ENCODE measurements around the gene LCOR. TPM values are rescaled to one million over a fixed set of nuclear protein-coding genes. Genes with fewer than 3 reads are reported as not detected.

LCOR gene
- total RNA-seq, 4 donors from 2014 or later: 7.7 to 2,027 (median 132) TPM

DNA sequence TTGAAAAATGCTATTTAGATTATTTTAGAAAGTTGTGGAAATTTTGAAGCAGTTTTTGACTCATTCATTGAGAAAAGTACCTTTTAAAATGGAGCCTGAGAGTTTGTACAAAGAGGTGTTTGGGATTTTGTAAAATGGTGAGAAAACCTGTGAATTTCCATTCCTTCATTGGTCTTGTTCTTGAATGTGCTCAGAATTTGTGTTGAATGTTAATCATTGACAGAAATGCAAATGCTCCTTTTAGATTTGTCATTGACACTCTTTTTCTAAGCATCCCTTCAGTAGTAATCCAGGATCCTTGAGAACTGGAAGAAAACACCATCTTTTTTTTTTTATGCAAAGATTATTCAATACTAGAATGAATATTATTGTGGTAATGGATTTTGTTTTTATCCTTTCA is 74.8 kb downstream of the LCOR start:
- no peak for DNase-seq
- Histone ChIP-seq H3K27me3 (no peaks in the 10 kb centered on the region), H3K4me3 (no peak overlapping the region), H3K36me3 (no peaks in the 10 kb centered on the region), H3K9me3 (no peaks in the 10 kb centered on the region), H3K4me1 (no peaks in the 10 kb centered on the region), H3K27ac (no peak overlapping the region)
- TF ChIP-seq, protein P1, sequence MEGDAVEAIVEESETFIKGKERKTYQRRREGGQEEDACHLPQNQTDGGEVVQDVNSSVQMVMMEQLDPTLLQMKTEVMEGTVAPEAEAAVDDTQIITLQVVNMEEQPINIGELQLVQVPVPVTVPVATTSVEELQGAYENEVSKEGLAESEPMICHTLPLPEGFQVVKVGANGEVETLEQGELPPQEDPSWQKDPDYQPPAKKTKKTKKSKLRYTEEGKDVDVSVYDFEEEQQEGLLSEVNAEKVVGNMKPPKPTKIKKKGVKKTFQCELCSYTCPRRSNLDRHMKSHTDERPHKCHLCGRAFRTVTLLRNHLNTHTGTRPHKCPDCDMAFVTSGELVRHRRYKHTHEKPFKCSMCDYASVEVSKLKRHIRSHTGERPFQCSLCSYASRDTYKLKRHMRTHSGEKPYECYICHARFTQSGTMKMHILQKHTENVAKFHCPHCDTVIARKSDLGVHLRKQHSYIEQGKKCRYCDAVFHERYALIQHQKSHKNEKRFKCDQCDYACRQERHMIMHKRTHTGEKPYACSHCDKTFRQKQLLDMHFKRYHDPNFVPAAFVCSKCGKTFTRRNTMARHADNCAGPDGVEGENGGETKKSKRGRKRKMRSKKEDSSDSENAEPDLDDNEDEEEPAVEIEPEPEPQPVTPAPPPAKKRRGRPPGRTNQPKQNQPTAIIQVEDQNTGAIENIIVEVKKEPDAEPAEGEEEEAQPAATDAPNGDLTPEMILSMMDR (IDR thresholded peaks at IDR 0.05): no peak
- no peak for TF ChIP-seq POLR2A (IDR thresholded peaks at IDR 0.05)
- intact Hi-C loops (cut with DNase I; ENCODE audit: low total_unique reads): no loop called here

DNA sequence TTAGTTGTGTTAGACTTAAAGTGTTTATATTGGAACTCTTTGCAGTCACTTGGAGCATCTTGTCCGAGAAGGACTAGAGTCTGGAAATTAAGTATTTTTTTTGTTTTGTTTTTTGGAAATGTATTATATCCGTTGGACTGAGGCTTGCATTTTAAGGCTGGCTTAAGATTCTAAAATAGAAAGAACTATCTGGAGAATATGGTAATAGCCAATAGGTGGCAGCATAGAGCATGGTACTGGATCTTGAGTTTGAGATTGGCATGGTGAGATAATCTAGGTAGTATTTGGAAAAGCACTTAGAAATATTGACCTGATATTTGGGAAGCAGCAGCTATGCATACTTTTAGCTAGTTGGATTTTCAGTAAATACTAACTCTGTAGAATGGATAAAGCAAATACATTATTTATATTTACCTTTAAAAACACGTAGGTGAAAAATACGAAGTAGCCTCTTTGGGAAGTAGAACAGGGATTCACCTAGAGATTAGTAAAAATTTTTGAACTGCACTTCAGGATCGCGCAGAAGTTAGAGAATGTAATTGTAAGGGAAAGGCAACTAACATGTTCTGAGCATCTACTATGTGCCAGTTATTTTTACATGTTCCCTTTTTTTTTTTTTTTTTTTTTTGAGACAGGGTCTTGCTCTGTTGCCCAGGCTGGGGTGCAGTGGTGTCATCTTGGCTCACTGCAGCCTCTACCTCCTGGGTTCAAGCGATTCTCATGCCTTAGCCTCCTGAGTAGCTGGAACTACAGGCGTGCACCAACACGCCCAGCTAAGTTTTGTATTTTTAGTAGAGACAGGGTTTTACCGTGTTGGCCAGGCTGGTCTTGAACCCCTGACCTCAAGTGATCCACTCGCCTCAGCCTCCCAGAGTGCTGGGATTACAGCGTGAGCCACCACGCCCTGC is 78.6 kb downstream of the LCOR start:
- Histone ChIP-seq H3K27ac (no peak overlapping the region), H3K36me3 (no peaks in the 10 kb centered on the region), H3K4me3 (no peak overlapping the region), H3K27me3 (no peaks in the 10 kb centered on the region), H3K9me3 (no peaks in the 10 kb centered on the region), H3K4me1 (no peaks in the 10 kb centered on the region)
- DNase-seq: no peak
- no peak for TF ChIP-seq POLR2A (IDR thresholded peaks at IDR 0.05)
- TF ChIP-seq, protein P1 (IDR thresholded peaks at IDR 0.05): peak in 2 of 4 experiments; percentile 20 to 26
- intact Hi-C loops (cut with DNase I; ENCODE audit: low total_unique reads): no loop called here

DNA sequence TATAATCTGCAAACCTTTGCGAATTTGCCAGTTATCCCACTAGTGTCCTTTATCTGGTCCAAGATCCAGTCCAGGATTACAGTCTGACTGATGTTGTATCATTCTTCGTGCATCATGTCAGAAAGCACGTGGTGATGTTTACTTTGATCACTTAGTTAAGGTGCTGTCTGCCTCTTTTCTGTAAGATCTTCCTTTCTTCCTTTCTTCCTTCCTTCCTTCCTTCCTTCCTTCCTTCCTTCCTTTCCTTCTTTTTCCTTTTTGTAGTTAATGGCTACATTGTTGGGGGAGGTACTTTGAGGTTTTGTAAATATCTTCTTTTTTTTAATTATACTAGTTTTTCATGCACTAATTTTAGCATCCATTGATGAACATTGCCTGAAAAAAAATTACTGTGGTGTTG is 80.3 kb downstream of the LCOR start:
- no peak overlapping the region for H3K27ac ChIP-seq
- no peaks in the 10 kb centered on the region for H3K9me3 ChIP-seq
- intact Hi-C loops (cut with DNase I; ENCODE audit: low total_unique reads): no loop called here
- H3K4me1 ChIP-seq: no peaks in the 10 kb centered on the region
- no peaks in the 10 kb centered on the region for H3K36me3 ChIP-seq
- no peak for DNase-seq
- no peak overlapping the region for H3K4me3 ChIP-seq
- TF ChIP-seq POLR2A (IDR thresholded peaks at IDR 0.05): no peak
- TF ChIP-seq, protein P1 (IDR thresholded peaks at IDR 0.05): no peak
- H3K27me3 ChIP-seq: no peaks in the 10 kb centered on the region

DNA sequence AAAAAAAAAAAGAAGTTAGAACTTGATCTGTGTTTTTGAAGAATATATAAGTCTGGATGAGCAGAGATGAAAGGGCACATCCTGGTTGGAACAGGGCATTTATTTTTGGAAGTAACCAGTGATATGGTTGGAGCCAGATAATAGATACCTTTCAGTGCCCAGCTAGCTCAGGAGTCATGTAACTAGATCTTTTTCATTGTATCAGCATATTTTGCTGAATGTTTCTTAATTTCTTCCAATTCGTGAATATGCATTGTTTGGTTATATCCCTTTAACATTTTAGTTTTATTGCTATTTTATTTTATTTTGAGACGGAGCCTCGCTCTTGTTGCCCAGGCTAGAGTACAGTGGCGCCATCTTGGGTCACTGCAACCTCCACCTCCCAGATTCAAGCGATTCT is 81.8 kb downstream of the LCOR start:
- intact Hi-C loops (cut with DNase I; ENCODE audit: low total_unique reads): no loop called here
- Histone ChIP-seq H3K27me3 (no peaks in the 10 kb centered on the region), H3K4me3 (no peak overlapping the region), H3K27ac (no peak overlapping the region), H3K36me3 (no peaks in the 10 kb centered on the region), H3K9me3 (no peaks in the 10 kb centered on the region), H3K4me1 (no peaks in the 10 kb centered on the region)
- no peak for DNase-seq
- no peak for TF ChIP-seq POLR2A (IDR thresholded peaks at IDR 0.05)
- TF ChIP-seq, protein P1 (IDR thresholded peaks at IDR 0.05): no peak

DNA sequence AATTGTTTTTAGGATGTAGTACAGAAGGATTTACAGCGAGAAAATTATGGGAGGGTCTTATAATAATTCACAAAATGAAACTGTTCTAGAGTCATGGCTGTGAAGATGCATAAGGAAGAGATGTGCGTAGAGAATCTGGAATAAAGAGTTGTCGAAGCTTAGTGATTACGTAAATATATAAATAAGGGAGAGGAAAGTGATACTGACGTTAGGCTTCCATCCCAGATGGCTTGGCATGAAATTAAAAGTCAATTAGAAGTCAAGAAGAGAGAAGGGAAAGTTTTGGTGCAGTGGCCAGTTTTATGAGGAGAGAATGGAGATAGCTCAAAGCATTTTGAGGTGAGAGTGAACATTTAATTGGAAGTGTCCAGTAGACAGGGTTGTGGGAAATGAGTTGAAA is 85.5 kb downstream of the LCOR start:
- TF ChIP-seq, protein P1 (IDR thresholded peaks at IDR 0.05): no peak
- TF ChIP-seq POLR2A (IDR thresholded peaks at IDR 0.05): no peak
- intact Hi-C loops (cut with DNase I; ENCODE audit: low total_unique reads): no loop called here
- no peak overlapping the region for H3K4me3 ChIP-seq
- no peaks in the 10 kb centered on the region for H3K9me3 ChIP-seq
- no peaks in the 10 kb centered on the region for H3K36me3 ChIP-seq
- H3K27ac ChIP-seq: no peak overlapping the region
- no peaks in the 10 kb centered on the region for H3K27me3 ChIP-seq
- no peak for DNase-seq
- no peaks in the 10 kb centered on the region for H3K4me1 ChIP-seq
